ENCODE measurements around the gene SF3B2. TPM values are rescaled to one million over a fixed set of nuclear protein-coding genes. Genes with fewer than 3 reads are reported as not detected.
A peak's percentile ranks its signal among the peaks of the same experiment; 100 is the strongest.
"Not testable (repeated sequence)": the region's sequence is repeated elsewhere in the genome, so short reads cannot be mapped to it uniquely, and the experiment has no call there.

SF3B2 gene
- total RNA-seq, 2 experiments from 2014 or later = 271 to 274 TPM

- ChIA-PET CTCF (interaction anchor here (1.8 to 2.2 kb wide), 2 partner anchors 136 to 309 kb away, joined by 6 to 11 read pairs; partner anchors contain the start of gene KAT5), POLR2A (no interaction called here)
- Mint-ChIP-seq H3K4me1 (ENCODE audit: low read depth) (peaks cover 22% of the 10 kb centered on the region), H3K27me3 (peaks cover 6% of the 10 kb centered on the region), H3K36me3 (no peaks in the 10 kb centered on the region), H3K27ac (no peak overlapping the region), H3K9me3 (no peaks in the 10 kb centered on the region), H3K4me3 (no peak overlapping the region)
- peak; percentile 56 for DNase-seq
- intact Hi-C loops (cut with micrococcal nuclease) = no loop called here
Measured at GRCh38 chr11:66020618-66021357, 31.4 kb upstream of the SF3B2 start.

- Mint-ChIP-seq H3K4me1 (ENCODE audit: low read depth) (peaks cover 17% of the 10 kb centered on the region), H3K9me3 (no peaks in the 10 kb centered on the region), H3K27ac (no peak overlapping the region), H3K36me3 (no peaks in the 10 kb centered on the region), H3K27me3 (peaks cover 6% of the 10 kb centered on the region), H3K4me3 (peak overlapping the region; percentile 6)
- peak; percentile 85 for DNase-seq
- intact Hi-C loops (cut with micrococcal nuclease) = loop anchor here (1.0 kb wide), 1 partner anchor 33 kb away; no protein-coding TSS in a partner anchor
- ChIA-PET POLR2A (interaction anchor here (1.0 to 1.4 kb wide), 2 partner anchors 311 to 384 kb away, joined by 3 read pairs; no protein-coding TSS in a partner anchor), CTCF (interaction anchor here (0.6 to 2.6 kb wide), 47 partner anchors 8 to 574 kb away, joined by 3 to 36 read pairs (median 3); partner anchors contain the start of genes AP5B1, BANF1, CCDC85B and CFL1)
Measured at GRCh38 chr11:66022401-66023185, 29.6 kb upstream of the SF3B2 start.

DNA sequence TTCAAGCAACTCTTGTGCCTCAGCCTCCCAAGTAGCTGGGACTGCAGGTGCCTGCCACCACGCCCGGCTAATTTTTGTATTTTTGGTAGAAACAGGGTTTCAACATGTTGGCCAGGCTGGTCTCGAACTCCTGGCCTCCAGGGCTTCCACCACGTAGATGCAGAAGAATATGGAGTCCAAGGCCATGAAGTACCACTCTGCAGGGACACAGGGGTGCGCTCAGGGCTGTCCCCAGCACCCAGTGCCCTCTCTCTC lies 29.1 kb upstream of the SF3B2 start:
- ChIA-PET POLR2A (interaction anchor here (1.4 kb wide), 1 partner anchor 312 kb away, joined by 3 read pairs; no protein-coding TSS in a partner anchor), CTCF (interaction anchor here (0.8 to 2.6 kb wide), 20 partner anchors 11 to 574 kb away, joined by 3 to 36 read pairs (median 6); partner anchors contain the start of genes BANF1, CST6, KAT5 and SF3B2)
- intact Hi-C loops (cut with micrococcal nuclease); H3K27ac Mint-ChIP-seq; H3K36me3 Mint-ChIP-seq; H3K27me3 Mint-ChIP-seq; H3K9me3 Mint-ChIP-seq; H3K4me3 Mint-ChIP-seq; DNase-seq: not testable (repeated sequence)
- peaks cover 15% of the 10 kb centered on the region for H3K4me1 Mint-ChIP-seq (ENCODE audit: low read depth)

- H3K27me3 Mint-ChIP-seq = peaks cover 6% of the 10 kb centered on the region
- ChIA-PET POLR2A (interaction anchor here (0.6 kb wide), 1 partner anchor 114 kb away, joined by 3 read pairs; no protein-coding TSS in a partner anchor), CTCF (interaction anchor here (0.8 to 1.1 kb wide), 2 partner anchors 14 to 19 kb away, joined by 3 read pairs; no protein-coding TSS in a partner anchor)
- no peaks in the 10 kb centered on the region for H3K9me3 Mint-ChIP-seq
- DNase-seq = no peak
- H3K27ac Mint-ChIP-seq = no peak within 1 kb of the TSS
- H3K4me3 Mint-ChIP-seq = no peak within 1 kb of the TSS
- intact Hi-C loops (cut with micrococcal nuclease) = no loop called here
- no peaks in the 10 kb centered on the region for H3K36me3 Mint-ChIP-seq
- H3K4me1 Mint-ChIP-seq (ENCODE audit: low read depth) = peaks cover 11% of the 10 kb centered on the region
Measured at GRCh38 chr11:66026017-66026529, 26.1 kb upstream of the SF3B2 start, which contains the start of gene CATSPER1. Gene CATSPER1 (minus strand): TSS chr11:66026479. CDS start chr11:66026379, 100 bp downstream.

DNA sequence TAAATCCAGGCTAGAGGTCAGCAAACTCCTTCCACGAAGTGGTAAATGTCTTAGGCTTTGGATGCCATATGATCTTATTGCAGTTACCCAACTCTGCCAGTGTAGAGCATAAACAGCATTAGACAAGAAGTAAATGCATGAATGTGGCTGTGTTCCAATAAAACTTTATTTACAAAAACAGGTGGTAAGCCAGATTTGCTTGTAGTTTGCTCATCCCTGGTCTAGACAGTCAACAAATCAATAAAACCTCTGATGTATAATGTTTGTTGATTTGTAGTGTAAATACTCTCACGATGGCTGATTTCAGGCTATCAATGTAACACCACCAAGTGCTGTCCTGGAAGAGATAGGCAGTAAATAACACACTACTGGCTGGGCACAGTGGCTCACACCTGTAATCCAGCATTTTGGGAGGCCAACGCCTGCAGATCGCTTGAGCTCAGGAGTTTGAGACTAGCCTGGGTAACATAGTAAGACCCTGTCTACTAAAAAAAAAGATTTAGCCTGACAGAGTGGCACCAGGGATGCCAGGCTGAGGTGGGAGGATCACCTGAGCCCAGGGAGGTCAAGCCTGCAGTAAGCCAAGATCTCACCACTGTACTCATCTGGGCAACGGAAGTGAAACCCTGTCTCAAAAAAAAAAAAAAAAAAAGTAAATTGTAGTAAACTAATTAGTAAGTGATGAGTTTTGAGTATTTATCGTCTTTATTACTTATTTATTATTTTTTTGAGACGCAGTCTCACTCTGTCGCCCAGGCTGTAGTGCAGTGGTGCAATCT lies 19.0 kb upstream of the SF3B2 start:
- POLR2A ChIA-PET = no interaction called here

GRCh38 chr11:66035653-66036333 lies 16.4 kb upstream of the SF3B2 start:
- CTCF ChIA-PET = interaction anchor here (1.3 to 2.1 kb wide), 4 partner anchors 9 to 147 kb away, joined by 3 to 12 read pairs (median 6); partner anchors contain the start of gene FIBP
- H3K9me3 Mint-ChIP-seq = no peaks in the 10 kb centered on the region
- no peaks in the 10 kb centered on the region for H3K36me3 Mint-ChIP-seq
- intact Hi-C loops (cut with micrococcal nuclease) = no loop called here
- H3K4me3 Mint-ChIP-seq = no peak overlapping the region
- DNase-seq = no peak
- no peak overlapping the region for H3K27ac Mint-ChIP-seq
- POLR2A ChIA-PET = no interaction called here
- peaks cover 2% of the 10 kb centered on the region for H3K27me3 Mint-ChIP-seq
- H3K4me1 Mint-ChIP-seq (ENCODE audit: low read depth) = no peaks in the 10 kb centered on the region

More for the DNA sequence above, 19.0 kb upstream of the SF3B2 start:
- H3K4me1 Mint-ChIP-seq (ENCODE audit: low read depth) = no peaks in the 10 kb centered on the region
- H3K27me3 Mint-ChIP-seq = no peaks in the 10 kb centered on the region
- H3K27ac Mint-ChIP-seq = no peak overlapping the region
- H3K9me3 Mint-ChIP-seq = no peaks in the 10 kb centered on the region
- H3K36me3 Mint-ChIP-seq = no peaks in the 10 kb centered on the region
- no peak for DNase-seq
- CTCF ChIA-PET = interaction anchor here (0.6 kb wide), 1 partner anchor 12 kb away, joined by 3 read pairs; no protein-coding TSS in a partner anchor
- intact Hi-C loops (cut with micrococcal nuclease) = no loop called here
- no peak overlapping the region for H3K4me3 Mint-ChIP-seq

- CTCF ChIA-PET = interaction anchor here (1.3 to 2.1 kb wide), 4 partner anchors 9 to 148 kb away, joined by 3 to 12 read pairs (median 6); partner anchors contain the start of gene FIBP
- no peak for DNase-seq
- Mint-ChIP-seq H3K36me3 (no peaks in the 10 kb centered on the region), H3K4me1 (ENCODE audit: low read depth) (no peaks in the 10 kb centered on the region), H3K4me3 (no peak overlapping the region), H3K27ac (no peak overlapping the region), H3K27me3 (peaks cover 2% of the 10 kb centered on the region), H3K9me3 (no peaks in the 10 kb centered on the region)
- POLR2A ChIA-PET = no interaction called here
- intact Hi-C loops (cut with micrococcal nuclease) = no loop called here
Measured at GRCh38 chr11:66036334-66036710, 15.8 kb upstream of the SF3B2 start.

GRCh38 chr11:66037327-66037726 lies 14.8 kb upstream of the SF3B2 start:
- Mint-ChIP-seq H3K27ac (no peak overlapping the region), H3K36me3 (no peaks in the 10 kb centered on the region), H3K9me3 (no peaks in the 10 kb centered on the region), H3K4me1 (ENCODE audit: low read depth) (no peaks in the 10 kb centered on the region), H3K27me3 (peaks cover 2% of the 10 kb centered on the region), H3K4me3 (no peak overlapping the region)
- intact Hi-C loops (cut with micrococcal nuclease) = no loop called here
- POLR2A ChIA-PET = no interaction called here
- CTCF ChIA-PET = interaction anchor here (1.7 to 2.1 kb wide), 2 partner anchors 8 to 15 kb away, joined by 9 to 12 read pairs; no protein-coding TSS in a partner anchor
- no peak for DNase-seq

DNA sequence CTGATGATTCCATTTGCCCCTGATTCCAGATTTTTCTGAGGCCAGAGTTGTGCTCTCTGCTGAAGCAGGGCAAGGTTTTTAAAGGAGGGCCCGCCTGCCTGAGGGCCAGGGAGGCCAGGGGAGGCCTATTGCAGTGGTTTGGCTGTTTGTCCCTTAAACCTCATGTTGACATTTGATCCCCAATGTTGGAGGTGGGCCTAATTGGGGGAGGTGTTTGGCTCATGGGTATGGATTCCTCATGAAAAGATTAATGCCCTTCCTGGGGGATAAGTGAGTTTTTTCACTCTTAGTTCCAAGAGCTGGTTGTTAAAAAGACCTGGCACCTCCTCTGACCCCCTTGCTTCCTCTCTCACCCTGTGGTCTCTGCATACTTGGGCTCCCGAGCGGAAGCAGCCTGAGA lies 12.4 kb upstream of the SF3B2 start:
- Mint-ChIP-seq H3K4me1 (ENCODE audit: low read depth) (peaks cover 4% of the 10 kb centered on the region), H3K27ac (no peak overlapping the region), H3K4me3 (no peak overlapping the region), H3K27me3 (peaks cover 2% of the 10 kb centered on the region), H3K36me3 (no peaks in the 10 kb centered on the region), H3K9me3 (no peaks in the 10 kb centered on the region)
- ChIA-PET CTCF (no interaction called here), POLR2A (no interaction called here)
- no peak for DNase-seq
- intact Hi-C loops (cut with micrococcal nuclease) = no loop called here

DNA sequence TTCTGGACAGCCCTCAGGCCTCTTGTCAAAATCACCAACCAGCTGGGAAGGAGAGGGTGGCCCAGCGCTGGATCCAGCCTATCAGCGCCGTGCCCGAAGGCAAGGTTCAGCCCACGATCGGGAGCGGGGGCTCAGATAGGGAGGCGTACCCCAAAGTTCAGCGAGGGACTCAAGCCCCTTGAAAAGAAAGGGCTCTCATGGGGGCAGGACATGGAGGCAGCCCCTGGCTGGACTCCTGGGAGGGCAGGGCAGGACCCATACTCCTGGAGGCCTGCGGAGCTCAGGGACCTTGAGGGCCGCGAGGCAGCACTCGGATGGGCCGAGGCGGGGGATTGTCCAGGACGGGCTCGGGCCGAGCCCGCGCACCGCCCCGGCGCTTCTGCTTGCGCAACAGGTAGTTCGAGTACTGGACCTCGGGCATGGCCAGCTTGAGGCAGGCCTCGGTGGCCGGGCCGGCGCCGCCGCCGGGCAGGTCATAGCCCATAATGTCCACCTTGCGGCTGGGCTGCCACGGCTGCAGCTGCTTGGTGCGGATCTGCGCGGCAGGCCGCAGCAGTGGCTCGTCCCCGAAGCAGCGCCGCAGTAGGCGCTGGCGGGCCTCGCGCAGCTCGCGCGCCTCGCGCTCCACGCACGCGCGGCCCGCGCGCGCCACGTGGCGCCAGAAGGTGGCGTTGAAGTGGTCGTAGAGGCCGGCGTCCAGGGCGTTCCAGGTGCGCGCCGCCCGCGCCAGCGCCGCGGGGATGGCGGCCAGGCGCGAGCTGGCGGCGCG lies 9.8 kb upstream of the SF3B2 start:
- ChIA-PET POLR2A (no interaction called here), CTCF (interaction anchor here (1.1 to 4.4 kb wide), 2 partner anchors 9 to 20 kb away, joined by 5 to 36 read pairs; partner anchors contain the start of gene SF3B2)
- Mint-ChIP-seq H3K27me3 (peaks cover 2% of the 10 kb centered on the region), H3K4me3 (no peak overlapping the region), H3K9me3 (no peaks in the 10 kb centered on the region), H3K27ac (no peak overlapping the region), H3K4me1 (ENCODE audit: low read depth) (peaks cover 14% of the 10 kb centered on the region), H3K36me3 (no peaks in the 10 kb centered on the region)
- intact Hi-C loops (cut with micrococcal nuclease) = no loop called here
- DNase-seq = no peak
